WTC11 (cell line): ENCODE data around the gene SLC17A9.

Experiments used
- ESRRA ChIP-seq: sonication (generic); formaldehyde crosslinking; IDR thresholded peaks from 2 replicates; pipeline ENCODE4 v1.8.1; 2022; ENCODE audit warnings: mild to moderate bottlenecking, missing genetic modification reagents, borderline replicate concordance
- FOXK1 ChIP-seq: sonication (generic); formaldehyde crosslinking; IDR thresholded peaks from 2 replicates; pipeline ENCODE4 v1.8.0; 2022; ENCODE audit warnings: mild to moderate bottlenecking, moderate library complexity, missing genetic modification reagents
- ZNF121 ChIP-seq: sonication (generic); formaldehyde crosslinking; IDR thresholded peaks from 2 replicates; pipeline ENCODE4 v1.8.0; 2023; ENCODE audit warnings: missing genetic modification reagents
- ZNF416 ChIP-seq: fragments of 250-450 bp; sonication (Bioruptor Pico); IDR thresholded peaks from 2 replicates; pipeline ENCODE4 v1.9.0; 2021; ENCODE audit warnings: mild to moderate bottlenecking, inconsistent platforms
- ZNF671 ChIP-seq: fragments of 250-450 bp; sonication (Bioruptor Pico); IDR thresholded peaks from 2 replicates; pipeline ENCODE4 v1.8.0; 2021; ENCODE audit warnings: mild to moderate bottlenecking
- TF ChIP-seq, protein P1 (sequence below): fragments of 200-600 bp; IDR thresholded peaks from 2 replicates; pipeline ENCODE4 v1.8.0; 2022; ENCODE audit warnings: antibody characterized with exemption
- TF ChIP-seq, protein P2 (sequence below): sonication (generic); formaldehyde crosslinking; IDR thresholded peaks from 2 replicates; pipeline ENCODE4 v1.8.1; 2022; ENCODE audit warnings: low read depth, mild to moderate bottlenecking, moderate library complexity, missing genetic modification reagents, borderline replicate concordance
- TF ChIP-seq, protein P3 (sequence below): sonication (generic); formaldehyde crosslinking; IDR thresholded peaks from 2 replicates; pipeline ENCODE4 v1.8.1; 2022; ENCODE audit warnings: mild to moderate bottlenecking, missing genetic modification reagents, moderate library complexity, borderline replicate concordance

DNA sequence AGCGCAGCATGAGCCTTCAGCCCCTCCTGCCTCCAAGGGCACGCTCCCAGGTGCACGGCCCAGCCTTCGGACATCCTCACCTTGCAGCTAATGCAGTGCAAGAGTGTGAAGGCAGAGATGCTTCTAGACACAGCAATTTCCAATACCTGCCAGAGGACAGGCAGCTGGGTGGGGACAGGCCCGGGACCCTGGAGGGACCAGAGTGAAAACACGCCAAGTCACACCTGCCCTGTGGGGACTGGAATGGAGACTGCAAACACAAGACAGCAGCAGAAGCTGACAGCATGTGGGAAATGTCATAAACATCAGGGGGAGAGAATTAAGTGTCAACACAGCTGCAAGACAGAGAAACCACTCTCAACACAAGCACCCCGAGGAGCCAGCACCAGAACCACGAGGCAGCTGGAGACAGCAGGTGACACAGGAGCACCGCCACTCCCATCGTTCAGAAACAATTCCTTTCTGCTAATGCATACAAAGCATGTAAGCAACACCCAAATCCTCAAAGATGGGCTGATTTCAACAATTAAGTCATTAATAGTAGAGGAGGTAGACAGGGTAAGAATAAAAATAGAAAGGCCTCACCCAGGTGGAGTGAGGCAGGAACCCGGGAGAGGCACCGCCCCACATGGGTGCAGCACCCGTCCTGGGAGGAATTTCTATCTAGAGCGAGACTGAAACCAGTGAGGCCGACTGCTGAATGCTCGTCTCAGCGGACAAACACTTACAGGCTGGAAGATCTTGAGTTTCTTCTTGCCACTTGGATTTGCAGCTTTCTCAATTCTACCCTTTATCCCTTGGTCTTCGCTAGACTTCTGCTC, 43.3 kb upstream of the SLC17A9 start:
- TF ChIP-seq, protein P1, sequence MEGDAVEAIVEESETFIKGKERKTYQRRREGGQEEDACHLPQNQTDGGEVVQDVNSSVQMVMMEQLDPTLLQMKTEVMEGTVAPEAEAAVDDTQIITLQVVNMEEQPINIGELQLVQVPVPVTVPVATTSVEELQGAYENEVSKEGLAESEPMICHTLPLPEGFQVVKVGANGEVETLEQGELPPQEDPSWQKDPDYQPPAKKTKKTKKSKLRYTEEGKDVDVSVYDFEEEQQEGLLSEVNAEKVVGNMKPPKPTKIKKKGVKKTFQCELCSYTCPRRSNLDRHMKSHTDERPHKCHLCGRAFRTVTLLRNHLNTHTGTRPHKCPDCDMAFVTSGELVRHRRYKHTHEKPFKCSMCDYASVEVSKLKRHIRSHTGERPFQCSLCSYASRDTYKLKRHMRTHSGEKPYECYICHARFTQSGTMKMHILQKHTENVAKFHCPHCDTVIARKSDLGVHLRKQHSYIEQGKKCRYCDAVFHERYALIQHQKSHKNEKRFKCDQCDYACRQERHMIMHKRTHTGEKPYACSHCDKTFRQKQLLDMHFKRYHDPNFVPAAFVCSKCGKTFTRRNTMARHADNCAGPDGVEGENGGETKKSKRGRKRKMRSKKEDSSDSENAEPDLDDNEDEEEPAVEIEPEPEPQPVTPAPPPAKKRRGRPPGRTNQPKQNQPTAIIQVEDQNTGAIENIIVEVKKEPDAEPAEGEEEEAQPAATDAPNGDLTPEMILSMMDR = no peak
- TF ChIP-seq ZNF121 (no peak), ESRRA (no peak), ZNF416 (CRISPR knock-in tag) (no peak), ZNF671 (CRISPR knock-in tag) (no peak), FOXK1 (CRISPR knock-in tag) (no peak)
- TF ChIP-seq, protein P2, sequence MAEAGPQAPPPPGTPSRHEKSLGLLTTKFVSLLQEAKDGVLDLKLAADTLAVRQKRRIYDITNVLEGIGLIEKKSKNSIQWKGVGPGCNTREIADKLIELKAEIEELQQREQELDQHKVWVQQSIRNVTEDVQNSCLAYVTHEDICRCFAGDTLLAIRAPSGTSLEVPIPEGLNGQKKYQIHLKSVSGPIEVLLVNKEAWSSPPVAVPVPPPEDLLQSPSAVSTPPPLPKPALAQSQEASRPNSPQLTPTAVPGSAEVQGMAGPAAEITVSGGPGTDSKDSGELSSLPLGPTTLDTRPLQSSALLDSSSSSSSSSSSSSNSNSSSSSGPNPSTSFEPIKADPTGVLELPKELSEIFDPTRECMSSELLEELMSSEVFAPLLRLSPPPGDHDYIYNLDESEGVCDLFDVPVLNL (CRISPR knock-in tag) = no peak
- TF ChIP-seq, protein P3, sequence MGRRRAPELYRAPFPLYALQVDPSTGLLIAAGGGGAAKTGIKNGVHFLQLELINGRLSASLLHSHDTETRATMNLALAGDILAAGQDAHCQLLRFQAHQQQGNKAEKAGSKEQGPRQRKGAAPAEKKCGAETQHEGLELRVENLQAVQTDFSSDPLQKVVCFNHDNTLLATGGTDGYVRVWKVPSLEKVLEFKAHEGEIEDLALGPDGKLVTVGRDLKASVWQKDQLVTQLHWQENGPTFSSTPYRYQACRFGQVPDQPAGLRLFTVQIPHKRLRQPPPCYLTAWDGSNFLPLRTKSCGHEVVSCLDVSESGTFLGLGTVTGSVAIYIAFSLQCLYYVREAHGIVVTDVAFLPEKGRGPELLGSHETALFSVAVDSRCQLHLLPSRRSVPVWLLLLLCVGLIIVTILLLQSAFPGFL (CRISPR knock-in tag) = no peak
